GM18508 (cell line): ENCODE data around the gene CFAP77.
"Not testable (repeated sequence)": the region's sequence is repeated elsewhere in the genome, so short reads cannot be mapped to it uniquely, and the experiment has no call there.

ENCODE experiments used
- ATAC-seq: cut with Tn5 transposase; IDR thresholded peaks from one replicate; pipeline ENCODE4 v1.9.1; 2021; ENCODE audit warnings: moderate number of reproducible peaks; ENCODE audit not compliant: insufficient read depth, unreplicated experiment

CFAP77 gene

DNA sequence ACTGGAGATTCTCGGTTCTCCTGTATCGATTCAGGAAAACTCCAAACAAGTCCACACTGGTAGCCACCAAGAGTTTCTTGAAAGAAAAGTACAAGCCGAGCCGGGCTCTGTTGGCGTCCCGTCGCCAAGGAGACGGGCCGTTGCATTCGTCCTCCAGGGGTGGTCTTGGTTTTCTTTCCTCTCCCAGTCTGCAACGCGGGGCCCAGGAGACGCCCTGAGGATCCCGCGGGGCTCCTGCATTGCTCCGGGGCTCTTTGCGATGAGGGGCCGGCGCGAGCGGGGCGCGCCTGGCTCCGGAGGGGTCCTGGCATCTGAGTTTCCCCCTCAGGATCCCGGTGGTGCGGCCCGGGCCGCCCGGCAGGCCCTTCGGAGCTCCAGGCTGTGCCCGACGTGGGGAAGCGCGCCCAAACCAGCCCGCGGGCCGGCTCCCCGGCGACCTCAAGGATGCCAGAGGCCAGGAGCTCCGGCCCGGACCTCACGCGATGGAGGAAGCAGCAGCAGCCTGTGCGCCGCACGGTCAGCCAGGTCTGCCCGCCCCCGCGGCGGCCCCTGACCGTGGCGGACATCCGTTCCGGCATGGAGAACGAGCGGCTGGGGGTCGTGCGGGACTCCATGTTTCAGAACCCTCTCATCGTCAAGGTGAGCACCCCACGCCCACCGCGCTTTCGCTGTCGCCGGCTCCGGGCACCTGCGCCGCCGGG lies at the start of gene CFAP77:
CFAP77 (plus strand) TSS at position 384 of the 701 bp plus-strand sequence; CDS start at position 445, 61 bp downstream.
- ATAC-seq, result no peak

DNA sequence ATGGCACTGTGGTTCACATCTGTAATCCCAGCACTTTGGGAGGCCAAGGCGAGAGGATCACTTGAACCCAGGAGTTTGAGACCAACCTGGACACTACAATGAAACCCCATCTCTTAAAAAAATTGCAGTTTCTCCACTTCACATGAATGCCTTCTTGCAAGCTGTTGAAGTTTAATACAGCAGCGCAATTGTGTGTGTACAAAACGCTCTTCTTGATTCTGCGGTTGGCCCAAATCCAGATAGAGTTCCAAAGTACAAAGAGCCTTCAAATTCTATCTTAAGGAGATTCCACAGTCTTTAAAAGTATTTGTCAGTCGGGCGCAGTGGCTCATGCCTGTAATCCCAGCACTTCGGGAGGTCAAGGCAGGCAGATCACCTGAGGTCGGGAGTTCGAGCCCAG lies 45.9 kb upstream of the CFAP77 start:
- ATAC-seq, result no peak

DNA sequence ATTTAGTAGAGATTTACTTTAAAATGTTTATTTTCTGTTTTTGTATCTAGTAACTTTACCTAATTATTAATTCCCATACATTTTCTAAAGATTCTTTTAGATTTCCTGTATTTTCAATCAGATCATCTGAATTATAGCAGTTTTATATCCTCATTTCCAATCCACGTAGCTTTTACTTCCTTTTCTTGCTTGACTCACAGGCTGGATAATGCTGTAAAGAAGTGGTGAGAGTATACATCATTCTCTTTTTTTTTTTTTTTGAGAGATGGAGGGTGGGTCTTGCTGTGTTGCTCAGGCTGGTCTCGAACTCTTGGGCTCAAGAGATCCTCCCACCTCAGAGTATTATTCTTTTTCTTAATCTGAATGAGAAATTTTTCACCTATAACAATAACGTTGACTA lies 44.0 kb upstream of the CFAP77 start:
- no peak for ATAC-seq

DNA sequence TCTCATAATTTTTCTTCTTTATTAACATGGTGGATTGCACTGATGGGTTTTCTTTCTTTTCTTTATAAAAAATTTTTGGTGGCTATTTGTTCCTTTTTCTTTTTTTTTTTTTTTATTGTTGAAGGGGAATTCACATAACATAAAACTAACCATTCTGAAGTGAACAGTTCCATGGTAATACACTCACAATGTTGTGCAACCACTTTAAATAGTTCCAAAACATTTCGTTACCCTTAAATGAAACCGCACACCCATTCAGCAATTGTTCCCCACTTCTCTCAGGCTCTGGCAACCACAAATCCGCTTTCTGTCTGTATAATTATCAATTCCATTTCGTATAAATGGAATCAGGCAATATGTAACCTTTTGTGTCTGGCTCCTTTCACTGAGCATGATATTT lies 43.5 kb upstream of the CFAP77 start:
- ATAC-seq, result no peak

DNA sequence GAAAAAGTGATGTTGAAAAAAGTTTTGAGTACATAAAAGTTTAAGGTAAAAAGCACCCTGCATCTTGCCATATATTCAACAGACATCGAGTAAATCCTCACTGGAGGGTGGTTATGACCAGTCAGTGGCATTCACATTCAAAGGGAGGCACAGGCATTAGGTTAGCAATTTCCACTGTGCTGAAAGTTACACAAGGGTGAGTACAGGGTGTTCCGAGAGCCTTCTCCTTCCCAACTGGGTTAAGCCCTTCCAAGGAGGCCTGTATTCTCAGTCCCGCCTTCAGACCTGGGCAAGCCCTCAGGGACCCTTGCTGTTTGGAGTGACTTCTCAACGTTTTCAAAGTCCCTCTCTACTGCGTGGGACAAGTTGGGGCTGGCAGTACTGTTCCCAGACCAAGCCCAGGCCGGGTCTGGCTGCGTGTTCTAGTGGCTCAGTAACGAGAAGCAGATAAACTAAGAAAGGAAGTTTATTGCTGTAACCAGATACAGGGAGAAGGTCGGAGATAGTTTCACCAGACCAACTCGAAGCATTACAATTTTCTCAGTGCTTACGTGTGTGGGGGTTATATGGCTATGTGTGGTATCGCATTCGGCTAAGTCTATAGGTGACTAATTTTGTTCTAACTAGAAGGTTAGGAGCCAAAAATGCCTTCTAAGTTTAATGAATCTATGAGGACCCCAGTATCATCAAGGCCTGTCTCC lies 42.2 kb upstream of the CFAP77 start:
- no peak for ATAC-seq

DNA sequence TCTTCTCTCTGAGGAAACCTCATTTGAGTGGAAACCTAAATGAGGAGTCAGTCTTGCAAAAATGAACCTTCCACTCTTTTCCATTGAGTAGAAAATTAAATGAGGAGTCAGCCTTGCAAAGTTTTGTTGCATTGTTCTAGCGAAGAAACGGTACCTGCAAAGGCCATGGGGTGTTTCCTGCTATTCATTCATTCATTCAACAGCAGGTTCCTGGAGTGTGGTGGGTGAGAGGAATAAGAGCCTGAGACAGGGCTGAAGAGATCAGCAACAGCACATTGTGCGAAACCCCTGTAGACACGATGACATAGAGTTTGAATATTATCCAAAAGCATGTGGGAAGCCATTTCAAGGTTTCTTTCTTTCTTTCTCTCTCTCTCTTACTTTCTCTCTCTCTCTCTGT lies 40.6 kb upstream of the CFAP77 start:
- no peak for ATAC-seq

DNA sequence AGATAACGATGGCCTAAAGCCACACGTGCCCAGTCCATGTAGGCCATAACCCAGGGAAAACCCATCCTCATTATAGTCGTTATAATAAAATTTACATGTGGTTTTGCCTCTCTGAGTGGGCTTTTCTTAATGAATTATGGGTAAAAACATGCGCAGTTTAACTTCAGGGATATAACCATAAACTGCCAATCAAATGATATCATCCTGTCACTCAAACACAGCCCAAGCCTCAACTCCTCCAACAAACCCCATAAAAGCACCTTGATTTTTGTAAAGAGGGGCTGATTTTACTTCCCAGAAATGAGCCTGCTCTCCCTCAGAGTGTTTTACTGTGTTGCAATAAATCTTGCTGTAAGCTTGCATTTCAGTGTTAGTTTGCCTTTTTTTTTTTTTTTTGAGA lies 39.4 kb upstream of the CFAP77 start:
- ATAC-seq, result no peak

DNA sequence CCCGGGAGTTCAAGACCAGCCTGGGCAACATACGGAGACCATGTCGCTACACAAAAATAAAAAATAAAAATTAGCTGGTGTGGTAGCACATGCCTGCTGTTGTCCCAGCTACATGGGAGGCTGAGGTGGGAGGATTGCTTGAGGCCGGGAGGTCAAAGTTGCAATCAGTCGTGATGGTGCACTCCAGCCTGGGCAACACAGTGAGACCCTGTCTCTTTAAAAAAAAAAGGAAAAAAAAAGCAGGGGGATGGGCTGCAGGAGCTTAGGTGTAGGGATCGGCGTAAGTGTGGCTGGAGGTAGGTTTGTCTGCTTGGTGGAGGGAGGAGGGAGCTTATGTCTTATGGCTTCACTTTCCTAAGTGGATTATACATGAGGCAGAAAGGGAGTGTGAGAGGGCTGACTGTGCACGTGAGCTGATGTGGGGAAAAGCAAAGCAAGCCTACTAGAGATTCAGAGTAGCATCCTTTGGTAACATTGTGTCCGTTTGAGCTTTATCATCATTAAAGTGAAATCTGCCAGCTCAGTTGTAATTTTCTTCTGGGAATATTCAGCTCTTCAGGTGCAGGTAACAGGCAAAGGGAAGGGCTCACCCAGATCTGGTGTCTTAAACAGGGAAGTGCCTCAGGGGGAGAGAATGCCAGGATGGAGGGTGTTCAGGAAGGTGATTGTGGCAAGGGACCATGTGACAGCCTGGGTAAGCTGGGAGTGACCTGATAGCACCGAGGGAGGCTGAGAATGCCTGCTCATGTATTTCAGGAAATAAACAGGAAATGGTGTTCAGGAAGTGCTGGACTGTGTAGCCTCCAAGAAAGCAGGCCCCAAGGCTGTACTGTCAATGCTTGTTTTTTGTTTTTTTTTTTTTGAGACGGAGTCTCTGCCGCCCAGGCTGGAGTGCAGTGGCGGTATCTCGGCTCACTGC lies 37.6 kb upstream of the CFAP77 start:
- no peak for ATAC-seq

DNA sequence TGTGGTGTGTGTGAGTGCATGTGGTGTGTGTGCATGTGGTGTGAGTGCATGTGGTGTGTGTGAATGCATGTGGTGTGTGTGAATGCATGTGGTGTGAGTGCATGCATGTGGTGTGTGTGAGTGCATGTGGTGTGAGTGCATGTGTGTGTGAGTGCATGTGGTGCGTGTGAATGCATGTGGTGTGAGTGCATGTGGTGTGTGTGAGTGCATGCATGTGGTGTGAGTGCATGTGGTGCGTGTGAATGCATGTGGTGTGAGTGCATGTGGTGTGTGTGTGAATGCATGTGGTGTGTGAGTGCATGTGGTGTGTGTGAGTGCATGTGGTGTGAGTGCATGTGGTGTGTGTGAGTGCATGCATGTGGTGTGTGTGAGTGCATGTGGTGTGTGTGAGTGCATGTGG lies 32.2 kb upstream of the CFAP77 start:
- ATAC-seq, result not testable (repeated sequence)

DNA sequence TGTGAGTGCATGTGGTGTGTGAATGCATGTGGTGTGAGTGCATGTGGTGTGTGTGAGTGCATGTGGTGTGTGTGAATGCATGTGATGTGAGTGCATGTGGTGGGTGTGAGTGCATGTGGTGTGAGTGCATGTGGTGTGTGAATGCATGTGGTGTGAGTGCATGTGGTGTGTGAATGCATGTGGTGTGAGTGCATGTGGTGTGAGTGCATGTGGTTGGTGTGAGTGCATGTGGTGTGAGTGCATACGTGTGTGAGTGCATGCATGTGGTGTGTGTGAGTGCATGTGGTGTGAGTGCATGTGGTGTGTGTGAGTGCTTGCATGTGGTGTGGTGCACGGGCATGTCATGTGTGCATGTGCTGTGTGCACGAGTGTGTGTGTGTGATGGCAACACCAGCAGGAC lies 31.6 kb upstream of the CFAP77 start:
- not testable (repeated sequence) for ATAC-seq

DNA sequence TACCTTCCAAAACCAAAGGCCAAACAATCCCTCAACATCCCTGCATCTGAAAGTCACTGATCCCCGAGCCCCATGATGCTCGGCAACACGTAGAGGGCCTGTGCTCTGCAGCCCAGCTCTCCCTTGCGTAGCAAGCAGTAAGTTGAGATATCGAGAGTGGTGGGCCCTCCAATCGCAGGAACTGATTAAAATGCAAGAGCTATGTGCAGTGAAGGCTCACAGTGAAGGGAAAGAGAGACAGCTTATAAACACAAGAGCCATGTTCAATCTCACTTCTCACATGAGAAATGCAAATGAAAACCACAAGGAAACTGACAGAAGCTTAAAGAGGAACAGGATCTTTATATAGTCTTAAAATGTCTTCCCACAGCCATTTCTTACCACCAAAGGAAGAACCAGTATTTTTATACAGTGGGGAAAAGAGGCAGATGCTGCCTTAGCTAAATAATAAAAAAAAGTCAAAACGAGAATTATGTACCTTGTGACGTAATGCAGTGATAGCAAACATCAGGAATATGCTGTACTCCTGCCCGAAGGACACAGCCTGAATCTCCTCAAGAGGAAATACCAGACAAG lies 28.0 kb upstream of the CFAP77 start:
- no peak for ATAC-seq

DNA sequence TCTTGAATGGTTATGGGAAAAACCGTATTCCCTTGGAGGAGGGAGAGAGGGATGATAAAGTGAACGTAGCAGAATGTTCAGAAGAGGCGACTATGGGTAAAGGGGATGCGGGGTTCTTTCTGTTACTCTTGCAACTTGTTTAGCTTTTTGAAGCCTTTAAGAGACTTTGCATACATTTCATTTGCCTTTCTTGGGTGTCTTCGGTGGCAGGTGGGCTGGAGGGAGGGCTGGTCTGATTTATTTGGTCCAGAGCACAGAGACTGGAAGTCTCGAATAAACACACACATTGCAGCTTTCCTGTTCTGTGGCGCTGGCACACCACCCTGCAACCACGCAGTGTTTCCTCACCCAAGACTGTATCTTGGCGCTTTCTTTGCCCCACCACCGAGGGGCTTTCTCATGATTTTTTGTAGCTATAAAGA lies 26.5 kb upstream of the CFAP77 start:
- no peak for ATAC-seq

DNA sequence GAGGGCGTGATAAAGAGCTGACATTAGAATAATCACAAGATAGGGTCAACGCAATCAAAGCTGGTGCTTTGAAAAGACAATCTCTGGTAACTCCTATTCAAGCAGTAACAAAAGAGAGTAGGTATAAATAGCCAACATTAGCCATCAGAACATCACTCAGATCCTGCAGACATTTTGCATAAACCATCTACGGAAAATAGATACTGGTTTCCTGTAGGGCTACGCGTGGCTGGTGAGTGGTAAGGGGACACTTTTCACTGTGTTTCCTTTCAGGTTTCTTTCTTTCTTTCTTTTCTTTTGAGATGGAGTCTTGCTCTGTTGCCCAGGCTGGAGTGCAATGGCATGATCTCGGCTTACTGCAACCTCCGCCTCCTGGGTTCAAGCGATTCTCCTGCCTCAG lies 25.6 kb upstream of the CFAP77 start:
- no peak for ATAC-seq

DNA sequence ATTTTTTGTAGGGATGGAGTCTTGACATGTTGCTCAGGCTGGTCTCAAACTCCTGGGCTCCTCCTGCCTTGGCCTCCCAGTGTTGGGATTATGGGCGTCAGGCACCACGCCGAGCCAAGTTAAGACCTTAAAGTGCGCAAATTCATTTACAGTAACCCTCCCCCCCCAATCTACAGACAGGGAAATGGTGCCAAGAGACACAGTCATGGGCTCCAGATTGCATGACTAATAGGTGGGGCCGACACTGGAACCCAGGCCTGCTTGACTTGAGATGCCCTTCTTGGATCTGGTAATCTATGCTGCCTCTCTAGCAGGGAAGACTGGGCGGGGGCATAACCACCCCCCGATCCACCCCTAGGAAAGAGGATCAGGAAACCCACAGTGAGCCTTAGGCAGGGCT lies 22.9 kb upstream of the CFAP77 start:
- ATAC-seq, result no peak

DNA sequence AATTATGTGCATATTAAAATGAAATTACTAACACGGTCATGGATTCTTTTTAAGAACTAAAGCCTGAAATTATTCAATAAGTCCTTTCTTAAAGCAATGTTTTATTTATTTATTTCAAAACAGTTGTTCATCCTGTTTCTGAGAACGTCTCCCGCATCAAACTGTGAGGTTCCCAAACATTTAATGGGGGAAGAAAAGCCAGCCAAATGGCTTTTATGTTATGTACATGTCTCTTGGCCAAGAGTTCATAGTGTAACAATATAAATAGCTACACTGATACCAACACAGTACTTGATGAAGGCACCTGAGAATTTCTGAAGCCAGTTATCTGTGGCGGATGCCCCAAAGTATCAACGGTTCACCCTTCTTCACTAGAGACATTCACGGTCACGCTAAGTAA lies 19.0 kb upstream of the CFAP77 start:
- ATAC-seq, result no peak

DNA sequence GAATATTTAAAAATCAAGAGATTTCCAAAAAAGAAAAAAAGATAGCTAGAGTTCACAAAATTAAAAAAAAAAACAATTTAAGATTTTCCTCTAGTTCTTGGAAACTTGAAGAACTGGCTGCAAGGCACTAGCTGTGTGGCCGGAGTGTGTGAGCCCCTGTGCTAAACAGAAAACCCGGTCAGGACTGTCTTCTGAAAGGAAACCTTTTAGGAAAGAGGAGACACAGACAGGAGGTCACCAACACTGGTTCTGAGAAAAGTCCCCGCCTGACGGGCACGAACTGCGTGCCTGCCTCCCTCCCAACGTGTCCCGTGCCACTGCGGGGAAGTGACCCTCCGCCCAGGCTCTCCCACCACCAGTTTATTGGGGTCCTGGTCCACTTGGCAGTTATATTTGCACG lies 18.6 kb upstream of the CFAP77 start:
- no peak for ATAC-seq

DNA sequence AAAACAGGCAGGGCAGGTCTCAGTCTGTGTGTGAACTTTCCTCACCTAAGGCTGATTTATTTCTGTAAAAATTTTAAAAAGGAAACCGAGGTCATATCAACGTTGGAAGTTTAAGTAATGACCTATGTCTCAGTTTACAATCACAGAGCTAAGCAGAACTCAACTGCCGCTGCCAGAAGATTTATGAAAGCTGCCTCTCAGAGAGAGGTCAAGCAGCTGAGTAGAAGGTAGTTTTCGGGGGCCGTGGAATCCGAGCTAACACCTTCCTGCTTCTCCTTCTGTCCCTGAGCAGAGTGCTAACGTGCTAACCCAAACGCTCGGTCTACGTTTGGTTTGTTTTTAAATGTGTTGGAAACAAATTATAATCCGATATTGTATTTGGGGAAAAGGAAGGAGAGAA lies 14.5 kb upstream of the CFAP77 start:
- ATAC-seq, result no peak

DNA sequence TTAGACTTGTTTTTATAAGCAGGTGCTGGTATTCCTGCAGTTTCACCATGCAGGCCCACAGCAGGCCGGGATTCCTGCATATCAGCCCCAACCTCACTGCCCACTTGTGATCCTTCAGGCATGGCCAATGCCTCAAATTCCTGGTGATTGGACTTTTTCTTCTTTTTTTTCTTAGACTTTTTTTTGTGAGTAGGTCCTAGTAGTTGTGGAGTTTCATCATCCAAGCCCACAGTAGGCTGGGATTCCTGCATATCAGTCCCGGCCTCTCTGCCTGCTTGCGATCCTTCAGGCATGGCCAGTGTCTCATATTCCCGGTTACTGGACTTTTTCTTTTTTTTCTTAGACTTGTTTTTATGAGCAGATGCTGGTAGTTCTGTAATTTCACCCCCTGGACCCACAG lies 8.2 kb upstream of the CFAP77 start:
- ATAC-seq, result no peak

DNA sequence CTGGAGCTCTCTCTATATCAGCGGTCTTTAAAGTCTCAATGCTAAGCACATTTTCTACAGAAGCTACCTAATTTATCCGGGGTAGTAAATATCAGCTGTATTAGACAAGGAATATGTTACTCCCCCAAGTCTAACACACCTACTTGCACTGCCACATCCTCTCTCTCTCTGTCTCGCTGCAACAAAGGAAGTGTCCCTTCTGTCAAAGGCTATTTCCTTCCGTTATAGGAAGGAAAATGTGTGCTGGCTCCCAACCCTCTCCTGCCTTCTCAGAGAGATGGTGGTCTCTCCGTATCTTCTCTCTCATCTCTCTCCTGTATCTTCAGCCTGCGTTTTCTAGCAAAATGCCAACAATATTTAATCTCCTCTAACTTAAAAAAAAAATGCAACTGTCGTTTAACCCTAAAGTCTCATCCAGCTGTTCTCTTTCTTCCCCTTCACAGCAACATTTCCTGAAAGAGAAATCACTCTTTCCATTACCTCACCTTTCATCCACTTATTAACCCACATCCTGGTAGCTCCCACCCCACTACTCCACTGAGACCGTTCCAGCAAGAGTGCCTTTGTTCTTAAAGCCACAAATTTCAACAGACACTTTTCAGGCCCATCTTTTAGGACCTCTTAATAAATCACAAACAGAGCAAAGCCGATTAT lies 5.7 kb upstream of the CFAP77 start:
- ATAC-seq, result no peak

DNA sequence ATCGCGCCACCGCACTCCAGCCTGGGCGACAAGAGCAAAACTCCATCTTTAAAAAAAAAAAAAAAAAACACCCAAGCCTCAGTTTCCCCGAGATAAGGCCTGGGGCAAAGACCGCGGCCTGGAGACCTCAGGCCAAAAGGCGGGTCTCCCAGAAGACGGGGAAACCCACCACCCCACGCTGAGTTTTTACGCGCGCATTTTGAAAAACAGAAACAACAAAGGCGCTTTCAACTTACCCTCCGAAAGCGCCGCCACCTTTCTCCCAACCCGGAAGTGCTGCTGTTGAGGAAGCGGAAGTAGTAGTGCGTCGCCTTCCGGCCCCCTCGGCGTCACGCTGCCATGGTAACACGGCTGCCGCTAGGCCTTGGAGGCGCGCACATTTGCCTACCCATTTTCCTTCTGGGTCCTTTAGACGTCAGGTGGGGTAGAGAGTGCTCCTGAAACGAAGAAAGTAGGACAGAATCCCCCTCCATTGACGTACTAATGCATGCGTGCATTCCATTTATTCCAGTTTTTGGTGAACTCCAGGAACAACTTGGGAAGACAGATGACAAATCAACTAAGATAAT lies 3.4 kb upstream of the CFAP77 start, which contains the start of gene TTF1:
TTF1 (minus strand) TSS at position 287 of the 569 bp plus-strand sequence. CDS start 4,019 bp downstream, outside the sequence.
- peak; percentile 52 for ATAC-seq
